GM19099 (cell line): ENCODE results near the gene DNAJC4.

Experiments
- POLR2A ChIP-seq: IDR thresholded peaks from 3 replicates; pipeline ENCODE4 v1.6.1; 2011; ENCODE audit warnings: low read depth; ENCODE audit not compliant: insufficient read length; ENCODE audit errors: extremely low read depth

Gene DNAJC4

GRCh38 chr11:64230171-64230984 lies at the start of gene DNAJC4:
DNAJC4 (plus strand) TSS chr11:64230548; CDS start chr11:64230855, 307 bp downstream.
- TF ChIP-seq POLR2A: peak; percentile 67

- no peak for TF ChIP-seq POLR2A
These were observed 49.5 kb upstream of the DNAJC4 start for GRCh38 chr11:64180891-64181290.

GRCh38 chr11:64181506-64182411 lies 48.6 kb upstream of the DNAJC4 start:
- peak; percentile 48 for TF ChIP-seq POLR2A

- TF ChIP-seq POLR2A: no peak
These were observed 46.5 kb upstream of the DNAJC4 start for GRCh38 chr11:64183890-64184289.

GRCh38 chr11:64185175-64185692 lies 45.1 kb upstream of the DNAJC4 start:
- peak; percentile 99 for TF ChIP-seq POLR2A

GRCh38 chr11:64185693-64186491 lies 44.5 kb upstream of the DNAJC4 start, which contains the start of gene STIP1:
STIP1 (plus strand) TSS chr11:64186171; CDS start chr11:64186262, 91 bp downstream.
- peak; percentile 53 for TF ChIP-seq POLR2A

- TF ChIP-seq POLR2A: no peak
These were observed 43.7 kb upstream of the DNAJC4 start for GRCh38 chr11:64186492-64187165.

- no peak for TF ChIP-seq POLR2A
These were observed 37.9 kb upstream of the DNAJC4 start for GRCh38 chr11:64192434-64192833.

- no peak for TF ChIP-seq POLR2A
These were observed 33.7 kb upstream of the DNAJC4 start for GRCh38 chr11:64196626-64197025.

GRCh38 chr11:64198511-64198910 lies 31.8 kb upstream of the DNAJC4 start:
- no peak for TF ChIP-seq POLR2A

- TF ChIP-seq POLR2A: no peak
These were observed 28.8 kb upstream of the DNAJC4 start for GRCh38 chr11:64201543-64201942.

- no peak for TF ChIP-seq POLR2A
These were observed 27.4 kb upstream of the DNAJC4 start for GRCh38 chr11:64202992-64203391.

GRCh38 chr11:64203421-64204079 lies 26.8 kb upstream of the DNAJC4 start:
- no peak for TF ChIP-seq POLR2A
